ENCODE measurements around the gene FRMPD2.
"Not testable (repeated sequence)": the region's sequence is repeated elsewhere in the genome, so short reads cannot be mapped to it uniquely, and the experiment has no call there.

The FRMPD2 gene

DNA sequence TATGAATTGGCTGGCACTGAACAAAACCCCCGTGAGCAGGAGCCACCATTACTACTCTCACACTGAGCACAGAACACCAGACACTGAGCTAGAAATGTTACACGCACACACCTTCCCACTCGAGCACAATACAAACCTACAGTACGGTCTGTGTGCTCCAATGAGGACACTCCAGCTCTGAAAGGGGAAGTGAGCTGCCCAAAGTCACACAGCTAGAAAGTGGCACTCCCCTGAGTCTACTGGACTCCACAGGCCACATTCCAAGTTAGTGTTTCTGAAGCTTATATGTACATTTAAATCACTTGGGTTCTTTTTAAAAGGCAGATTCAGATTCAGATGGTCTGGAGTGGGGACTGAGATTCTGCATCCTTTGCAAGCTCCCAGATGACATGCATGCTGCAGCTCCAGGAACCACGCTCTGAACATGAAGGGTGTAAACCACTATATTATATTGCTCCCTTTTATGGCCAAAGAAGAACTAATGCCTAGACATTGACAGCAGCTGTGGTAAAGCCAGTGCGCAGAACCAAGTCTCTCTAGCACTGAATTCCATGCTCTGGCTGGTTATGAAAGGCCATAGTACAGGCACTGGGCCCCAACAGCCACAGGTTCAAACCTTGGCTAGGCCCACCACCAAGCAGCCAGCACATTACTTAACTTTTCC lies 77.1 kb downstream of the FRMPD2 start:
- DNase-seq: no peak

- DNase-seq: no peak
These were observed 78.7 kb downstream of the FRMPD2 start for GRCh38 chr10:48195803-48196202.

GRCh38 chr10:48194830-48195229 lies 79.7 kb downstream of the FRMPD2 start:
- DNase-seq: no peak

DNA sequence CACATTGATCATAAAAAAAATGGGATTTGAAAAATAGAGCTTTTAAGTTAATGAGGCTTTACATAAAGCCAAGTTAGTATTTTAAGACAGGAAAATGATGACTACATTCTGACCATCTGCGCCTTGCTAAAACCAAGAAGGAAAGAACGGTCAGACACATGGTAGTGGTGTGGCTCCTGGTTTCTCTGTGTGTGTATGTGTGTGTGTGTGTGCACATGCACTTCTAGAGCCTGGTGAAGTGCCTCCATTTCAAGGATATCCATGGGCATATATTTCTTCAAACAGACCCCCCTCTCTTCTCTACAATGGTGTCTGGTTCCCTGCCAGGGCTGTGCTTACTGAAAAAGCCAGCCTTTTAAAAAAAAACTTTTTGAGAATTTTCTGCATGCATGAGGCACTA lies 80.9 kb downstream of the FRMPD2 start:
- no peak for DNase-seq

GRCh38 chr10:48192881-48193450 lies 81.5 kb downstream of the FRMPD2 start:
- no peak for DNase-seq

GRCh38 chr10:48187713-48188485 lies 86.6 kb downstream of the FRMPD2 start:
- no peak for DNase-seq

- DNase-seq: no peak
These were observed 87.4 kb downstream of the FRMPD2 start for GRCh38 chr10:48187126-48187525.

DNA sequence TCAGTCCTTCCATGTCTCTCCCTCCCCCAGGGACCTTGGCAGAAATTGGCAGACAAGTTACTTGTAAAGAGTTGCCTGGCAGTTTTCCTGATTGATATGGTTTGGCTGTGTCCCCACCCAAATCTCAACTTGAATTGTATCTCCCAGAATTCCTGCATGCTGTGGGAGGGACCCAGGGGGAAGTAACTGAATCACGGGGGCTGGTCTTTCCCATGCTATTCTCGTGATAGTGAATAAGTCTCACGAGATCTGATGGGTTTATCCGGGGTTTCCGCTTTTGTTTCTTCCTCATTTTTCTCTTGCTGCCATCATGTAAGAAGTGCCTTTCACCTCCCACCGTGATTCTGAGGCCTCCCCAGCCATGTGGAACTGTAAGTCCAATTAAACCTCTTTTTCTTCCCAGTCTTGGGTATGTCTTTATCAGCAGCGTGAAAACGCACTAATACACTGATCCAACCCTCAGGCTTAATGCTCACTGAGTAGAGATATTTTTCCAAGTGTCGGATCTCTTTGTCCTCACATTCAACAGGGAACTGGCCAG lies 88.2 kb downstream of the FRMPD2 start:
- DNase-seq: not testable (repeated sequence)

- DNase-seq: no peak
These were observed 90.3 kb downstream of the FRMPD2 start for GRCh38 chr10:48184224-48184623.

DNA sequence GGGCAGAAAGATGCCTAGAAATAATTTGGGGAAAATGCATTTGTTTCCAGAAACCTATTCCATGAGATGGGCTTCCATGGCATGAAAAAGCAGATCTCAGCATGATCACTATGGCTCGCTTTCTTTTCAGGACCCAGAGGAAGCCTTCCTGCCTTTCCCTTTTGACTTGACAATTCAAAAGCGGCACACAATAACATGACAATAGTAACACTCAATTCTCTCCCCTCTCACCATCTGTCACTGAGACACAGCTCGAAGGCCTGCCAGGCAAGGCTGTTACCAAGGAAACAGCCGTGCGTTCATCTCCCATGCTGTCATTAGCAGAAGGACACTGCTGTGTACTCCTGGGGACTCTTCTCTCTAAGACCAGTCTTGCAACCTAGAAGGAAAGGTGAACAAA lies 101.8 kb downstream of the FRMPD2 start:
- not testable (repeated sequence) for DNase-seq

- peak; percentile 5 to 10 for DNase-seq
These were observed 113.8 kb downstream of the FRMPD2 start for GRCh38 chr10:48160670-48161069.

DNA sequence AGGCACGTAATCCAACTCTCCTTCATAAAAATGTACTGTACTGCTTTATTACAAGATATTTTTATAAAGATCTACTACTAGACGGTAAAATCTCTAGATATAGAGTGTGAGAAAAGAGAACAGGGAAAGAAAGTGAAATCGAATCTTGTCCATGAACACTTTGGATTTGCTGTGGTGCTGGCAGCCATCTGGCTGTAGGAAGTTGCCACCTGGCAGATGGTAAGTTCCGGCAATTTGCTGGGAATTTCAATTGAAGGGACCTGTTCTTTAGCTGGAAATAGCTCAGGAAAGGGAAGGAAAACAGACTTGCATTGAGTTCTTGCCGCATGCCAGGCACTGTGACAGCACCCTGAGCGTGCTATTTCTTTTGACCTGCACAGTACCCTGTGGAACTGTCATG lies 114.3 kb downstream of the FRMPD2 start:
- DNase-seq: not testable (repeated sequence)

- DNase-seq: not testable (repeated sequence)
These were observed 120.0 kb downstream of the FRMPD2 start for GRCh38 chr10:48154211-48155140.

DNA sequence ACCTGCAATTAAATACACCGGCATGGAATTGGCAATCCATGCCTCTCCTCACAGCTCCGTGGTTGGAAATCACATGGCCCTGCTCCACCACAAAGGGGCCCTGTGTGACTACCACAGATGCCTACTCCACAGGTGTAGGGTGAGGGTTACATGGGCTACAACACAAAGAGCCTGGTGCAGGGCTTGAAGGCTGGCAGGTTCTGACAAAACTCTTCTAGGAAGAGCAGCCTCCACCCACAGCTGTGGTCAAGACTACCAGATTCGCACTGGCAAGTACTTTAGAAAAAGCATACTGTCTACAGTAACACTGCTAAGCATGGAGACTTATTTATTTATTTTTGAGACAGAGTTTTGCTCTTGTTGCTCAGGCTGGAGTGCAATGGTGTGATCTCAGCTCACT lies 126.9 kb downstream of the FRMPD2 start:
- not testable (repeated sequence) for DNase-seq

DNA sequence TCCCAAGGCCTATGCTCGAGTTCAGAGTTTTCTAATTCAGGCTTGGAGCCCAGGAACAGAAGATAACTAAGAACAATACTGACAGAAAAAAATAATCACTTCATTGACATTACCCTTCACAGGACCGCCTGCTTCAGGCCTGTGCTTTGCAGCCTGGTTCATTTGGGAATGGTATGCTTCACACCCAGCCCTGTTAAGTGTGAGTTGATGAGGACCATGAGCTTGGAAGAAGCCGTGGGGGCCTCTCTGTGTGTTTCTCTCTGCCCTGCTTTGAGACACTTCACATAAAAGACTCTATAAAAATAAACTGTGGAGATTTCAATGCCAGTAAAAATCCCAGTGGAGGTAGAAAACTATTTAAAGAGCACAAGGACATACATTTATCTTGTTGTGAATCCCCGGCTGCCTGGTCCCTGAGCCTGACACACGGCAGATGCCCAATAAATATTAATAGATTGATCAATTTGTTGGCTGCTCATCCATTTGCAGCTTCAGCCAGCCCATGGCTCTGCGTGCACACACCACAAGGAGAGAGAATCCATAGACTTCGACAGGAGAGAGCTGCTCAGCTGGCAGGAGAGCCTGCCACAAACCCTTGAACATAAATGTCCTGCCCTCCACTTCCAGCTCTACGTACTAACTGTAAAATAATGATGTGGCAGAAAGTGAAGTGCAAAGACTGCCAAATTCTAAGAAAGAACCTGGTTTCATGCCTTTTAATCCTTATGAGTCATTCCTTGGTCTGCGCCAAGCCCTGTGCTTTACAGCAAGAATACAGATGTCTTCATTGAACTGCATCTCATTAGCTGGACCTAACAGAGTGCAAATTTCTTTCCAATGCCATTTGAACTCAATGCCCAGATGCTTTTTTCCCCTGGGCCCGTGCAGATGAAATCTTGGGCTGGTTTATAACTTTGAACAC lies 130.5 kb downstream of the FRMPD2 start:
- DNase-seq: not testable (repeated sequence)

DNA sequence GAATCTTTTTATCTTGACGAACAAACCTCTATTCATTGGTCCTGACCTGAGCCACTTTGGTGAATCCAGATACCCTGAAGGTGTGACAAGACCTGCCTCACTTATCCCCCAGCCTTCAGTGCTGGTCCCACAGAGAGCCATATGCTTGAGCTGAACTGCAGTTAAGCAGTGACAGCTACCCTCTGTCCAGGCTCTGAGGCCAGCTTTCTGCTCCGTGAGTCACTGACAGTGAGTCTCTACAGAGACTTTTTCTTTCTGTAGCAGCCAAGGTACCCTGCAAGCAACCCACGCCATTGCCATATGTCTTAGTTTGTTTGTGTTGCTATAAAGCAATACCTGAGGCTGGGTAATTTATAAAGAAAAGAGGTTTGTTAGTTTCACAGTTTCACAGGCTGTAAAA lies 133.5 kb downstream of the FRMPD2 start:
- DNase-seq: not testable (repeated sequence)

DNA sequence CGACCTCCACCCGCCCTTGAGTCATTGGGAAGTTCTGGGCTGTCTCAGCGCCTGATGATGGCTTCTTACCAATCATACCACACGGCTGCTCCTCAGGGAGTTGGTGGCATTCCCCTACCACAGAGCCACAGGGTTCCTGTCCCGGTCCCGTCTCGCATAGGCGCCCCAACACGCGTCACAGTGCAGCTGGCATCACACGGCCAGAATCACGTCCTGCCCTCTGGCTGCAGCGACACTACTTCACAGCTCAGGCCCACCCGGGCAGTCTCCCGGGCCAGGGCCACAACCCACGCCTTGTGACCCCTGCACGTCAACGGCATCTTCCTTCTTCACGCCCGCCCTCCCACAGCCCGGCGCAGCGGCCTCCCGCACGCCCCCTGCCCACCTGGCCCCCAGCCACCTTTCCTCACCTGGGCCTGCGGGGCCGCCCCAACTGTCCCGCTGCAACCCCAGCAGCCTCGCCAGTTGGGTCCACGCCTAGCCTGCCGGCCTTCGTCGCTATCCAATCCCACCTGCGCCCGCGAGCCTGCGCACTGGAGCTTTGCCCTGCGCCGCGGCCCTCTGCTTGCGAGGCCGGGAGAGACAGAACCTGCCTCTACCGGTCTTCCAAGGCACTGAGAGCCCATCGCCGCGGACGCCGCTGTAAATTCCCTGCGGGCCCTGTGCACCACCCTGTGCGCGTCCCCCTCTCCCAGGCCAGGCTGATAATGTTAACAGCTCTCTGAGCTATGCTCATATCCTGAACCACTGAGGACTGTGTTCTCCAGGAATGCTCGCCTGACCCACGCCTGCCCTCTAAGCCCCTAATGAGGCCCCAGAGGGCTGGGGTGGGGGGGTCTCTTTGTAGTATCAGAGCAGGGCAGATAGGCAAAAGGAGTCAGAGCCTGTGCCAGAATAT lies 134.3 kb downstream of the FRMPD2 start:
- not testable (repeated sequence) for DNase-seq

GRCh38 chr10:48128954-48129353 lies 145.5 kb downstream of the FRMPD2 start:
- DNase-seq: not testable (repeated sequence)

- not testable (repeated sequence) for DNase-seq
These were observed 148.2 kb downstream of the FRMPD2 start for GRCh38 chr10:48126251-48126650.

GRCh38 chr10:48125631-48126030 lies 148.9 kb downstream of the FRMPD2 start:
- not testable (repeated sequence) for DNase-seq

All from activated CD4-positive, alpha-beta T cell treated with anti-CD3 and anti-CD28 coated beads, Interleukin-2, amount 50 U/mL, for 48 hours (primary cell).